ENCODE measurements around the gene RPL32. TPM values are rescaled to one million over a fixed set of nuclear protein-coding genes. Genes with fewer than 3 reads are reported as not detected.

RPL32 gene
- polyA plus RNA-seq, 3 donors = 932 to 1,052 (median 942) TPM

- Mint-ChIP-seq H3K4me3 (no peak overlapping the region), H3K4me1 (peaks cover 21% of the 10 kb centered on the region), H3K9me3 (peaks cover 13 to 20% (median 19%) of the 10 kb centered on the region in 7 donors), H3K36me3 (peaks cover 0 to 1% of the 10 kb centered on the region in 2 donors), H3K27ac (no peak overlapping the region), H3K27me3 (ENCODE audit: low read depth in 3 of 3) (peaks cover 20 to 37% (median 34%) of the 10 kb centered on the region in 3 donors)
- Histone ChIP-seq H3K4me3 (replicated peaks in 1 of 3; ENCODE audit: low read depth in 2 of 3, low read length in 3 of 3) (no peak overlapping the region), H3K27ac (ENCODE audit: low read depth in 1 of 2, low read length in 2 of 2) (no peak overlapping the region), H3K4me2 (replicated peaks; ENCODE audit: extremely low read depth, low read length, poor library complexity, severe bottlenecking) (no peak overlapping the region), H2AFZ (ENCODE audit: insufficient read depth, low read depth, low read length, poor library complexity, severe bottlenecking) (no peak overlapping the region), H4K20me1 (ENCODE audit: insufficient read depth, low read length) (no peaks in the 10 kb centered on the region), H3K36me3 (replicated peaks in 1 of 2; ENCODE audit: control insufficient read depth in 1 of 2, insufficient read depth in 2 of 2, low read length in 2 of 2) (no peaks in the 10 kb centered on the region), H3K79me2 (ENCODE audit: insufficient read depth, low read length) (no peaks in the 10 kb centered on the region), H3K4me1 (ENCODE audit: control insufficient read depth in 1 of 2, insufficient read depth in 2 of 2, low read length in 2 of 2) (peaks cover 15 to 22% of the 10 kb centered on the region in 2 donors), H3K9me3 (replicated peaks in 1 of 2; ENCODE audit: control insufficient read depth in 1 of 2, insufficient read depth in 1 of 2, low read length in 2 of 2) (peaks cover 8 to 16% of the 10 kb centered on the region in 2 donors), H3K9ac (ENCODE audit: insufficient read depth, low read length, poor library complexity, severe bottlenecking) (no peak overlapping the region), H3K27me3 (ENCODE audit: control insufficient read depth in 2 of 2, insufficient read depth in 2 of 2, low read length in 2 of 2) (peaks cover 5 to 19% of the 10 kb centered on the region in 2 donors)
- DNase-seq = no peak
- WGBS (ENCODE audit: insufficient coverage) = 93% methylated on average over 6 of the region's 6 CpGs
- no peak for TF ChIP-seq CTCF (IDR thresholded peaks at IDR 0.05)
- intact Hi-C loops (cut with micrococcal nuclease) = no loop called here
These were observed 25.5 kb upstream of the RPL32 start for GRCh38 chr3:12866836-12867235.

DNA sequence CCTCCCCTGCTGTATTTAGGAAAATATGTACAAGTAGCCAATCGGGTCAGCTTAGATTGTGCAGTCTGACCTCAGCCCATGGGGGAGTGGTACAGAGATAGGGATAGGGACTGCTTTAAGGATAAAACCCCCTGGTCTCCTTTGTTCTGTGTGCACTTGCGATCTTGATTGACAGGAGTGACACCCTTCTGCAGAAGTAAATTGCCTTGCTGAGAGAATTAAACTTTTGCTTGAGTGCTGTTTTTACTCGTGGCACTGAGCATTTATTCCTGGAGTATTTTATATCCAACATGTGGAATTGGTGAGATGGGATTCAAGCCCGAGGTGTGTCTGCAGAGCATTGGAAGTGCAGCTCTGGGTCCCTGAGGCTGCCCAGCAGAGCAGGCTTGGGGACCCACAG lies 23.9 kb upstream of the RPL32 start:
- Histone ChIP-seq H3K79me2 (ENCODE audit: insufficient read depth, low read length) (no peaks in the 10 kb centered on the region), H3K4me3 (replicated peaks in 1 of 3; ENCODE audit: low read depth in 2 of 3, low read length in 3 of 3) (no peak overlapping the region), H3K9me3 (replicated peaks in 1 of 2; ENCODE audit: control insufficient read depth in 1 of 2, insufficient read depth in 1 of 2, low read length in 2 of 2) (peaks cover 8 to 16% of the 10 kb centered on the region in 2 donors), H2AFZ (ENCODE audit: insufficient read depth, low read depth, low read length, poor library complexity, severe bottlenecking) (no peak overlapping the region), H3K9ac (ENCODE audit: insufficient read depth, low read length, poor library complexity, severe bottlenecking) (no peak overlapping the region), H3K4me2 (replicated peaks; ENCODE audit: extremely low read depth, low read length, poor library complexity, severe bottlenecking) (no peak overlapping the region), H3K36me3 (replicated peaks in 1 of 2; ENCODE audit: control insufficient read depth in 1 of 2, insufficient read depth in 2 of 2, low read length in 2 of 2) (no peaks in the 10 kb centered on the region), H4K20me1 (ENCODE audit: insufficient read depth, low read length) (no peaks in the 10 kb centered on the region), H3K4me1 (ENCODE audit: control insufficient read depth in 1 of 2, insufficient read depth in 2 of 2, low read length in 2 of 2) (peaks cover 15% of the 10 kb centered on the region in 2 donors), H3K27ac (ENCODE audit: low read depth in 1 of 2, low read length in 2 of 2) (no peak overlapping the region), H3K27me3 (ENCODE audit: control insufficient read depth in 2 of 2, insufficient read depth in 2 of 2, low read length in 2 of 2) (peaks cover 5 to 19% of the 10 kb centered on the region in 2 donors)
- Mint-ChIP-seq H3K9me3 (peaks cover 13 to 20% (median 19%) of the 10 kb centered on the region in 7 donors), H3K36me3 (peaks cover 0 to 1% of the 10 kb centered on the region in 2 donors), H3K27me3 (ENCODE audit: low read depth in 3 of 3) (peaks cover 20 to 30% (median 29%) of the 10 kb centered on the region in 3 donors), H3K4me1 (peaks cover 15% of the 10 kb centered on the region), H3K4me3 (no peak overlapping the region), H3K27ac (no peak overlapping the region)
- 97% methylated on average over 3 of the region's 4 CpGs for WGBS (ENCODE audit: insufficient coverage)
- TF ChIP-seq CTCF (IDR thresholded peaks at IDR 0.05) = no peak
- intact Hi-C loops (cut with micrococcal nuclease) = no loop called here
- no peak for DNase-seq
